HG03135 (cell line): ENCODE results near the gene CCDC93.
"Not testable (repeated sequence)": the region's sequence is repeated elsewhere in the genome, so short reads cannot be mapped to it uniquely, and the experiment has no call there.

Experiments
- ATAC-seq: cut with Tn5 transposase; IDR thresholded peaks from one replicate; pipeline ENCODE4 v1.9.1; 2021; ENCODE audit warnings: mild to moderate bottlenecking, moderate library complexity; ENCODE audit not compliant: unreplicated experiment

Gene CCDC93

GRCh38 chr2:117923471-117923870, 90.4 kb downstream of the CCDC93 start:
- not testable (repeated sequence) for ATAC-seq

GRCh38 chr2:117921520-117921919, 92.3 kb downstream of the CCDC93 start:
- ATAC-seq: no peak

- no peak for ATAC-seq
Measured at GRCh38 chr2:117918608-117919007, 95.3 kb downstream of the CCDC93 start.

- ATAC-seq: no peak
Measured at GRCh38 chr2:117917223-117917917, 96.5 kb downstream of the CCDC93 start.

GRCh38 chr2:117902933-117903332, 110.9 kb downstream of the CCDC93 start:
- ATAC-seq: no peak

- no peak for ATAC-seq
Measured at GRCh38 chr2:117888897-117889296, 125.0 kb downstream of the CCDC93 start.

- no peak for ATAC-seq
Measured at GRCh38 chr2:117885308-117885707, 128.6 kb downstream of the CCDC93 start.

- no peak for ATAC-seq
Measured at GRCh38 chr2:117879003-117879402, 134.9 kb downstream of the CCDC93 start.

GRCh38 chr2:117875786-117876185, 138.1 kb downstream of the CCDC93 start:
- ATAC-seq: no peak
